Measurements from ENCODE around the gene HUS1.

HUS1 gene

DNA sequence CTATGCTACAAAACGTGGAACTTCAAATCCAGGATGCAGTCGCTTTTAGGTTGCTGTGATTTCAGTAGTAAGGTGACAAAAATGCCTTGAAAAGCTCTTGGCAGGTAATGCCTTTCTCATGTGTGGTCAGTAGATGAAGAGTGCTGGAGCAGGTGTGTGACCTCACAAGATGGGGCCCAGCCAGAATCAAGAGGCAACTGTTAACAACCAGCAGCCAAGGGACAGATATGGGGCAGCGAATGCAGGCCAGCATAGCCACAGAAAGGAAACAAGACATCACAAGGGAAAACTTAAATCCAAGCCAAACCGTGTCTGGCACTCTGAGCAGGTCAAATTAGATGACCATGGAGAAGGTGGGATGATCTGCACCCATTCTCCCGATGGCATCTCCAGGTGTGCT, 12.3 kb downstream of the HUS1 start:
- 96% methylated on average over 5 of the region's 5 CpGs for WGBS
- H3K27ac ChIP-seq (ENCODE audit: low read length, poor library complexity, severe bottlenecking), result no peak overlapping the region
- no peak overlapping the region for H3K23ac ChIP-seq (ENCODE audit: low read length in 2 of 2)
- no peak overlapping the region for H4K91ac ChIP-seq (ENCODE audit: low read length)
- no peak overlapping the region for H3K4ac ChIP-seq (ENCODE audit: low read depth in 1 of 2, low read length in 2 of 2)
- no peaks in the 10 kb centered on the region for H3K27me3 ChIP-seq (ENCODE audit: control insufficient read depth in 1 of 2, insufficient read depth in 1 of 2, low read length in 2 of 2)
- H4K8ac ChIP-seq (ENCODE audit: low read length), result peak overlapping the region; percentile 24
- H2BK5ac ChIP-seq (ENCODE audit: low read depth, low read length, poor library complexity, severe bottlenecking), result no peak overlapping the region
- H3K18ac ChIP-seq (ENCODE audit: low read depth in 1 of 2, low read length in 2 of 2), result no peak overlapping the region
- H2AK5ac ChIP-seq (ENCODE audit: low read length, severe bottlenecking), result no peak overlapping the region
- peak overlapping the region in 1 of 2 experiments; percentile 49 for H2BK12ac ChIP-seq (ENCODE audit: low read length in 2 of 2)
- no peak overlapping the region for H2BK120ac ChIP-seq (ENCODE audit: low read depth, low read length)
- peaks cover 26% of the 10 kb centered on the region for H3K79me1 ChIP-seq (replicated peaks; ENCODE audit: low read length, poor library complexity, severe bottlenecking)
- no peak for DNase-seq
- peaks cover 45 to 85% of the 10 kb centered on the region in 2 experiments for H3K36me3 ChIP-seq (ENCODE audit: control insufficient read depth in 1 of 2, insufficient read depth in 2 of 2, low read depth in 1 of 2, low read length in 2 of 2)
- no peak overlapping the region for H3K9ac ChIP-seq (ENCODE audit: low read length)
- peaks cover 2% of the 10 kb centered on the region for H3K4me1 ChIP-seq (ENCODE audit: control insufficient read depth, insufficient read depth, low read depth, low read length)
- H2AFZ ChIP-seq (ENCODE audit: low read depth, low read length), result no peak overlapping the region
- H3K14ac ChIP-seq (ENCODE audit: low read length in 2 of 2), result no peak overlapping the region
- no peak overlapping the region for H3K4me3 ChIP-seq (ENCODE audit: insufficient read depth in 1 of 2, low read depth in 1 of 2, low read length in 2 of 2)
- no peak overlapping the region for H2BK15ac ChIP-seq (ENCODE audit: low read depth, poor library complexity, severe bottlenecking)
- no peaks in the 10 kb centered on the region for H3K9me3 ChIP-seq (ENCODE audit: control insufficient read depth, low read length)
- H3K4me2 ChIP-seq (ENCODE audit: low read length, poor library complexity, severe bottlenecking), result no peak overlapping the region

DNA sequence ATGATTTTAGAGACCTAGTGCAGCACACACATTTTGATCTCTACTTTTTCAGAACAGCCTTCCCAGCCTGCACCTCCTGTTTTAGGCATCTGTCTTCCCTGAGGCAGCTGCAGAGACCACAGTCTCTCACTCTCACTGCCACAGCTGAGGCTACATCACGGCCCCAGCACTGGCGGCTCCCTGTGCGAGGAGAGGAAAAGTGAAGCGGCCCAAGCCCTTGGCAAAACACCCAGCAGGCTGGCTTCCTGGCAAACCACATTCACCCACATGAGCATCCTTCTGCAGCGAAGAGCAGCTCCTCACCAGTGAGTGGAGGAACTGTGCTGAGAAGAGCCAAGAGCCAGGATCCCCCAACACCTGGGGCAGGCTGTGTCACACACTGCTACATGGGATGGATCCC, 14.0 kb downstream of the HUS1 start:
- Histone ChIP-seq H3K4me3 (ENCODE audit: insufficient read depth in 1 of 2, low read depth in 1 of 2, low read length in 2 of 2) (no peak overlapping the region), H3K79me1 (replicated peaks; ENCODE audit: low read length, poor library complexity, severe bottlenecking) (peaks cover 28% of the 10 kb centered on the region), H3K27ac (ENCODE audit: low read length, poor library complexity, severe bottlenecking) (no peak overlapping the region), H3K4ac (ENCODE audit: low read depth in 1 of 2, low read length in 2 of 2) (no peak overlapping the region), H3K9ac (ENCODE audit: low read length) (no peak overlapping the region), H3K18ac (ENCODE audit: low read depth in 1 of 2, low read length in 2 of 2) (no peak overlapping the region), H2BK120ac (ENCODE audit: low read depth, low read length) (no peak overlapping the region), H2AFZ (ENCODE audit: low read depth, low read length) (no peak overlapping the region), H2BK15ac (ENCODE audit: low read depth, poor library complexity, severe bottlenecking) (no peak overlapping the region), H3K9me3 (ENCODE audit: control insufficient read depth, low read length) (no peaks in the 10 kb centered on the region), H3K23ac (ENCODE audit: low read length in 2 of 2) (no peak overlapping the region), H2AK5ac (ENCODE audit: low read length, severe bottlenecking) (no peak overlapping the region), H3K14ac (ENCODE audit: low read length in 2 of 2) (no peak overlapping the region), H3K36me3 (ENCODE audit: control insufficient read depth in 1 of 2, insufficient read depth in 2 of 2, low read depth in 1 of 2, low read length in 2 of 2) (peaks cover 49 to 91% of the 10 kb centered on the region in 2 experiments), H2BK12ac (ENCODE audit: low read length in 2 of 2) (no peak overlapping the region), H2BK5ac (ENCODE audit: low read depth, low read length, poor library complexity, severe bottlenecking) (no peak overlapping the region), H3K4me2 (ENCODE audit: low read length, poor library complexity, severe bottlenecking) (no peak overlapping the region), H3K27me3 (ENCODE audit: control insufficient read depth in 1 of 2, insufficient read depth in 1 of 2, low read length in 2 of 2) (no peaks in the 10 kb centered on the region), H4K8ac (ENCODE audit: low read length) (no peak overlapping the region), H3K4me1 (ENCODE audit: control insufficient read depth, insufficient read depth, low read depth, low read length) (peaks cover 3% of the 10 kb centered on the region), H4K91ac (ENCODE audit: low read length) (no peak overlapping the region)
- 99% methylated on average over 5 of the region's 5 CpGs for WGBS
- DNase-seq, result no peak

DNA sequence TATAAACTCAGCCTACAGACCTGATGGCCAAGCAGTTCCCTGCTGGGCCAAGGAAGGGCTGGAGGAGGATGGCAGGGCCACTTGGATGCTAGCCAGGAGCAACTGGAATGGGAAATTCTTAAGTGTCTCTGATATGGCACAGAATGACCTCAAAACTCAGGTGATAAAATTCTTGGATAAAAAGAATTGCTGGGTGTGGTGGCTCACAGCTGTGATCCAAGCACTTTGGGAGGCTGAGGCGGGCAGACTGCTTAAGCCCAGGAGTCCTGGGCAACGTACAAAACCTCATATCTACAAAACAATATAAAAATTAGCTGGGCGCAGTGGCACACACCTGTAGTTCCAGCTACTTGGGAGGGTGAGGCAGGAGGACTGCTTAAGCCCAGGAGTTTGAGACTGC, 17.2 kb downstream of the HUS1 start:
- no peak for DNase-seq

DNA sequence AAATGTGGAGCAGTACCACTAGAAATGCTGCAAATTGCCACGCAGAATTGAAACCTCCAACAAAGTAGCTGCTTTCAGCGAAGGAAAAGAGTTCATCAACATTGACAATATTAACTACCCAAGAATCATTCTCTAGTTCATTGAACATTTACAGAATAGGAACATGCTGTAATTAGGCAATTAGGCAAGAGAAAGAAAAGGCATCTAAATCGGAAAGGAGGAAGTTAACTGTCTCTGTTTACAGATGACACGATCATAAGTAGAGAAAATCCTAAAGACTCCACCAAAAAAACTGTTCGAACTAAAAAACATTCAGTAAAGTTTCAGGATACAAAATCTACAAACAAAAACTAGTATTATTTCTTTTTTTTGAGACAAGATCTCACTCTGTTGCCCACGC, 22.3 kb downstream of the HUS1 start:
- no peak overlapping the region for H3K9ac ChIP-seq (ENCODE audit: low read length)
- H2BK120ac ChIP-seq (ENCODE audit: low read depth, low read length), result no peak overlapping the region
- DNase-seq, result no peak
- H4K8ac ChIP-seq (ENCODE audit: low read length), result no peak overlapping the region
- no peak overlapping the region for H3K4me3 ChIP-seq (ENCODE audit: insufficient read depth in 1 of 2, low read depth in 1 of 2, low read length in 2 of 2)
- 86% methylated on average over 6 of the region's 6 CpGs for WGBS
- H3K9me3 ChIP-seq (ENCODE audit: control insufficient read depth, low read length), result no peaks in the 10 kb centered on the region
- no peak overlapping the region for H3K18ac ChIP-seq (ENCODE audit: low read depth in 1 of 2, low read length in 2 of 2)
- no peak overlapping the region for H2BK12ac ChIP-seq (ENCODE audit: low read length in 2 of 2)
- H4K91ac ChIP-seq (ENCODE audit: low read length), result no peak overlapping the region
- H3K4me1 ChIP-seq (ENCODE audit: control insufficient read depth, insufficient read depth, low read depth, low read length), result peaks cover 7% of the 10 kb centered on the region
- H3K4ac ChIP-seq (ENCODE audit: low read depth in 1 of 2, low read length in 2 of 2), result no peak overlapping the region
- no peak overlapping the region for H2BK5ac ChIP-seq (ENCODE audit: low read depth, low read length, poor library complexity, severe bottlenecking)
- H3K27me3 ChIP-seq (ENCODE audit: control insufficient read depth in 1 of 2, insufficient read depth in 1 of 2, low read length in 2 of 2), result no peaks in the 10 kb centered on the region
- no peak overlapping the region for H2AFZ ChIP-seq (ENCODE audit: low read depth, low read length)
- H3K14ac ChIP-seq (ENCODE audit: low read length in 2 of 2), result no peak overlapping the region
- H3K79me1 ChIP-seq (replicated peaks; ENCODE audit: low read length, poor library complexity, severe bottlenecking), result peaks cover 11% of the 10 kb centered on the region
- H2BK15ac ChIP-seq (ENCODE audit: low read depth, poor library complexity, severe bottlenecking), result no peak overlapping the region
- H3K36me3 ChIP-seq (ENCODE audit: control insufficient read depth in 1 of 2, insufficient read depth in 2 of 2, low read depth in 1 of 2, low read length in 2 of 2), result peaks cover 11 to 56% of the 10 kb centered on the region in 2 experiments
- H3K23ac ChIP-seq (ENCODE audit: low read length in 2 of 2), result no peak overlapping the region
- no peak overlapping the region for H2AK5ac ChIP-seq (ENCODE audit: low read length, severe bottlenecking)
- no peak overlapping the region for H3K4me2 ChIP-seq (ENCODE audit: low read length, poor library complexity, severe bottlenecking)
- no peak overlapping the region for H3K27ac ChIP-seq (ENCODE audit: low read length, poor library complexity, severe bottlenecking)

More for the DNA sequence above, 17.2 kb downstream of the HUS1 start:
- H4K91ac ChIP-seq (ENCODE audit: low read length), result no peak overlapping the region
- H2AK5ac ChIP-seq (ENCODE audit: low read length, severe bottlenecking), result no peak overlapping the region
- no peak overlapping the region for H2BK12ac ChIP-seq (ENCODE audit: low read length in 2 of 2)
- H3K9me3 ChIP-seq (ENCODE audit: control insufficient read depth, low read length), result no peaks in the 10 kb centered on the region
- no peak overlapping the region for H3K4ac ChIP-seq (ENCODE audit: low read depth in 1 of 2, low read length in 2 of 2)
- no peak overlapping the region for H3K27ac ChIP-seq (ENCODE audit: low read length, poor library complexity, severe bottlenecking)
- no peak overlapping the region for H2BK120ac ChIP-seq (ENCODE audit: low read depth, low read length)
- H3K18ac ChIP-seq (ENCODE audit: low read depth in 1 of 2, low read length in 2 of 2), result no peak overlapping the region
- no peak overlapping the region for H3K9ac ChIP-seq (ENCODE audit: low read length)
- H2AFZ ChIP-seq (ENCODE audit: low read depth, low read length), result no peak overlapping the region
- H3K79me1 ChIP-seq (replicated peaks; ENCODE audit: low read length, poor library complexity, severe bottlenecking), result peaks cover 22% of the 10 kb centered on the region
- 100% methylated on average over 1 of the region's 3 CpGs for WGBS
- peaks cover 44 to 76% of the 10 kb centered on the region in 2 experiments for H3K36me3 ChIP-seq (ENCODE audit: control insufficient read depth in 1 of 2, insufficient read depth in 2 of 2, low read depth in 1 of 2, low read length in 2 of 2)
- H3K14ac ChIP-seq (ENCODE audit: low read length in 2 of 2), result no peak overlapping the region
- no peak overlapping the region for H2BK15ac ChIP-seq (ENCODE audit: low read depth, poor library complexity, severe bottlenecking)
- H3K27me3 ChIP-seq (ENCODE audit: control insufficient read depth in 1 of 2, insufficient read depth in 1 of 2, low read length in 2 of 2), result no peaks in the 10 kb centered on the region
- H3K4me1 ChIP-seq (ENCODE audit: control insufficient read depth, insufficient read depth, low read depth, low read length), result peaks cover 1% of the 10 kb centered on the region
- no peak overlapping the region for H3K4me3 ChIP-seq (ENCODE audit: insufficient read depth in 1 of 2, low read depth in 1 of 2, low read length in 2 of 2)
- no peak overlapping the region for H3K23ac ChIP-seq (ENCODE audit: low read length in 2 of 2)
- H4K8ac ChIP-seq (ENCODE audit: low read length), result no peak overlapping the region
- no peak overlapping the region for H3K4me2 ChIP-seq (ENCODE audit: low read length, poor library complexity, severe bottlenecking)
- H2BK5ac ChIP-seq (ENCODE audit: low read depth, low read length, poor library complexity, severe bottlenecking), result no peak overlapping the region

All from mesenchymal stem cell (in vitro differentiated cells and primary cell).